T-helper 2 cell treated with Interferon-gamma antibody and Interleukin-4, amounts not matched to agents 5 μg/mL and 100 μg/mL, for 36 hours (primary cell): ENCODE results near the gene SENP1.

Experiments used
- DNase-seq: peaks from one replicate; pipeline ENCODE4 v3.0.0; 2021; ENCODE audit warnings: low spot score
- H3K27ac Mint-ChIP-seq: one replicate; pipeline ENCODE4 v1.8.0; 2021; ENCODE audit warnings: mild to moderate bottlenecking, mixed read lengths
- H3K27me3 Mint-ChIP-seq: one replicate; pipeline ENCODE4 v1.8.0; 2021; ENCODE audit warnings: low read depth, mixed read lengths
- H3K36me3 Mint-ChIP-seq: one replicate; pipeline ENCODE4 v1.8.0; 2021; ENCODE audit warnings: low read depth, mixed read lengths
- H3K4me1 Mint-ChIP-seq: one replicate; pipeline ENCODE4 v1.8.0; 2021; ENCODE audit warnings: low read depth, mixed read lengths
- H3K4me3 Mint-ChIP-seq: one replicate; pipeline ENCODE4 v1.8.0; 2022; ENCODE audit warnings: mild to moderate bottlenecking, moderate library complexity, mixed read lengths
- H3K9me3 Mint-ChIP-seq: one replicate; pipeline ENCODE4 v1.8.0; 2021; ENCODE audit warnings: mixed read lengths

The SENP1 gene

DNA sequence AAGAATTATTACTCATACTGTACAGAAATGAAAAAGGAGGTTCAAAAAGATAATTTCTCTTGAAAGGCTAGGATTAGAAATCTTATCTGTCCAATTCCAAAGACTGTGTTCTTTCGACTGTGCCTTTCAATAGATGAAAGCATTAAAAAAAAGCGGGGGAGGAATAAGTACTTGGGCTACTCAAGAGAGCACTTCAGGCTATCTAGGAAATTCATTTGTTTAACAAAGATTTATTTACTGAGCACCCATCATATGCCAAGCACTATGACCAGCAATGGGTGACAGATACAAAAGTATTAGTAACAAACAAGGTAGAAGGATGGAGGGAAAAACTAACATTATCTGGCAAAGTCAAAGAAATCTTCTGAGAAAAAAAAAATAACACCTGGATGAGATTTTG lies 37.4 kb downstream of the SENP1 start:
- Mint-ChIP-seq H3K4me1 (no peaks in the 10 kb centered on the region), H3K36me3 (peaks cover 44% of the 10 kb centered on the region)

DNA sequence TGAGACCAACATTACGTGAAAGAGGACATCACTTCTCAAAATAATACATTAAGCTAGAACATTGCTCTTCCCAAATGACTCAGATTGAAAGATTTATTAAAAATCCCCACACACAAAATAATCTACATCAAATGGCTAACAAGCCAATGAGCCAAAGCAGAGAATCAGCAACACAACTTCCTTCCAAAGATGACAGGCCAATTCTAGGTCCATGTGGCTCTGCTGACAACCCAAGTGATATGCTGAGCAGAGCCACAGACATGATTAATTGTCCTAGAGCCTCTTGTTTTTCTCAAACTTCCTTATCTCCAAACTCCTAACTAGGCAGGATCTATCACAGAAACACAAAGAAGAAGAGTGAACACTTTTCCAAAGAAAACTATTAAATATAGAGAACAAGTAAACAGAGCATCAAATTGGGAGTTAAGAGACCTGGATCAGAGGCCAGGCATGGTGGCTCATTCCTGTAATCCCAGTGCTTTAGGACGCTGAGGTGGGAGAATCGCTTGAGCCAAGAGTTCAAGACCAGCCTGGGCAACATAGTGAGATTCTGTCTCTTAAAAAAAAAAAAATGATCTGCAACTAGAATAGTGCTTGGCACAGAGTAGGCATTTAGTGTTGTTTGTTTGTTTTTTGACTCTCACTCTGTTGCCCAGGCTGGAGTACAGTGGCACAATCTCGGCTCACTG lies 38.5 kb downstream of the SENP1 start:
- no peaks in the 10 kb centered on the region for H3K9me3 Mint-ChIP-seq
- peaks cover 44% of the 10 kb centered on the region for H3K36me3 Mint-ChIP-seq
- no peak overlapping the region for H3K4me3 Mint-ChIP-seq
- no peaks in the 10 kb centered on the region for H3K27me3 Mint-ChIP-seq
- DNase-seq: no peak
- no peaks in the 10 kb centered on the region for H3K4me1 Mint-ChIP-seq
- H3K27ac Mint-ChIP-seq: no peak overlapping the region

More for the DNA sequence above, 37.4 kb downstream of the SENP1 start:
- Mint-ChIP-seq H3K9me3 (no peaks in the 10 kb centered on the region), H3K4me3 (no peak overlapping the region), H3K27me3 (no peaks in the 10 kb centered on the region), H3K27ac (no peak overlapping the region)
- no peak for DNase-seq

DNA sequence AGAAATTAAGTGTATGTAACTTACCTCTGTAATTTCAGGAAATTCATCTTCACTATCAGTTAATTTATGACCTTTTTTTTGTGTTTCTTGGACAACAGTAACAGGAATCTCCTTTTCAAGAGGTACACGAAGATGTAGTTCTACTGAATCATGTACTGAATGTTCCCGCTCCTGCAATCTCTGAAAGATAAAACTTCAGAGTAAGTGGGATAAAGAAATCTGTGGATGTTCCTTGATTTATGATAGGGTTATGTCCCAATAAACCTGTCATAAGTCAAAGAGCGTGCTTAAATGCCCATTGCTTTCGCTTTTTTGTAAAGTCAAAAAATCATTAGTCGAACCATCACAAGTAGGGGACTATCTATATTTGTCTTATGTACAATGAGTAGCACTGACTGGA lies 40.8 kb downstream of the SENP1 start:
- no peak for DNase-seq
- Mint-ChIP-seq H3K4me1 (no peaks in the 10 kb centered on the region), H3K36me3 (peaks cover 54% of the 10 kb centered on the region), H3K27me3 (no peaks in the 10 kb centered on the region), H3K27ac (no peak overlapping the region), H3K4me3 (no peak overlapping the region), H3K9me3 (peaks cover 5% of the 10 kb centered on the region)

DNA sequence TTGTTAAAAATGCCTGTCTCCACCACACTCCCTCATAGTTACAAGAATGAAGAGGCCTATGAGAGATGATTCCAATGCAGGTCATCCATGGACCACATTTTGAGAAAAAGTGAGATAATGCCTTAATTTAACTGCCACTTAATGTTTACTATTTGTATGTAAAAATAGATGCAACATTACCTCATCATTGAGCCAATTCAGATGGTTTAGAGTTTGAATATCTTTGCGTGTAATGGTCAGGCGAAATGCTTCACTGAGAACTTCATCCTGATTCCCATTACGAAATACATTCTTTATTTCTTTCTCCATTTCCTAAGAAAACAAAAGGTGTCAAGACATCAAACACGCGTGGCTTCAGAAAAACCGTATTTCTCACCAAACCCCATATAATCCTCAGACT lies 42.3 kb downstream of the SENP1 start:
- no peaks in the 10 kb centered on the region for H3K27me3 Mint-ChIP-seq
- peaks cover 63% of the 10 kb centered on the region for H3K36me3 Mint-ChIP-seq
- H3K27ac Mint-ChIP-seq: no peak overlapping the region
- H3K4me1 Mint-ChIP-seq: no peaks in the 10 kb centered on the region
- H3K9me3 Mint-ChIP-seq: peaks cover 17% of the 10 kb centered on the region
- no peak for DNase-seq
- no peak overlapping the region for H3K4me3 Mint-ChIP-seq

DNA sequence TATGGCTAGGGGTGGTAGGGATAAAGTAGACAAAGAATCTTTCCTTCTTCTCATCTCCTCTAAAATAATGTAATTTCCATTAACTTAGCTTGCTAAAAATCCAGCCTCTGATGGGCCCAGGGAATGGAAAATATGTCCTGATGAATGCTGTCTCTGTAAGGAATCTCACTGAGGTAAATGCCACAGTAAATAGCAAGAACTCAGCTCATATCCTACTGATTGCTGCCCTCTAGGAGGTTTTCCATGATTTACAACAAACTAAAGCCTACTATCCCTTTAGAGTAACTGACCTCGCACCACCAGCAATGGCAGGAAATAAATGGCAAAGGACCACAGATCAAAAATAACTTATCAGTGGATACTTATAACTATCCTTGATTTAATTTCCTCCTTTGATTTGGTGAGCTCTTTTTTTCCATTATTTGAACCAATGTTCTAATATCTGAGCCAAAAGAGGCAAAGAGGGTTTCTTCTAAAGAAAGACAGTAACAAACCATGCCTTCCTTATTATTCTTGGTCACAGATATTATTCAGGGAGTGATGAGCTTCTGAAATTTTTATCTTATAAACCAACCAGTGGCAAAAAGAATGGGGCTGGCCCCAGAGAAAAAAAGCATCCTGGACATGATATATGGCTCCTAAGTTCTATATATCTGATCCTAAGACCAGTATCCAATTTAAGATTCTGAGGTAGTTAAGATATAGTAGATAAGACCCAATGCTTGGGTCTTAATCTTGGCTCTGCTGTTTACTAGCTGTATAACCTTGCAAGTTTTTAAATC lies 43.8 kb downstream of the SENP1 start:
- Mint-ChIP-seq H3K36me3 (peaks cover 61% of the 10 kb centered on the region), H3K27ac (no peak overlapping the region), H3K4me1 (no peaks in the 10 kb centered on the region), H3K27me3 (no peaks in the 10 kb centered on the region), H3K4me3 (no peak overlapping the region), H3K9me3 (peaks cover 21% of the 10 kb centered on the region)
- no peak for DNase-seq

DNA sequence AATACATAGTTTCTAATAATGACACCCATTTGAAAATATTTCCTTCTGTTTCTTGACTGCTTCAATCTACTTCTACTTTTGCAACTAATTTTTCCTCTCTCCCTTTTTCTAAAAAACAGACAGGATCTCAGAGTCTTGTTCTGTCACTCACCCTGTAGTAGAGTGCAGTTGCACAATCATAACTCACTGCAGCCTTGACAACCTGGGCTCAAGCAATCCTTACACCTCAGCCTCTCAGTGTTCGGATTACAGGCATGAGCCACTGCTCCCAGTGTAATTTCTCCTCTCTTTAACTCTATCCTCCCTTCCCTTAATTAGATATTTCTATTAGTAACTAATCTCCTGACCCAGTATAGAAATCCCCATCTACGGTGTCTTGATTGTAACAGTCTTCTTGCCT lies 45.4 kb downstream of the SENP1 start:
- H3K4me1 Mint-ChIP-seq: no peaks in the 10 kb centered on the region
- H3K27me3 Mint-ChIP-seq: no peaks in the 10 kb centered on the region
- H3K4me3 Mint-ChIP-seq: no peak overlapping the region
- peaks cover 21% of the 10 kb centered on the region for H3K9me3 Mint-ChIP-seq
- H3K36me3 Mint-ChIP-seq: peaks cover 57% of the 10 kb centered on the region
- no peak overlapping the region for H3K27ac Mint-ChIP-seq
- no peak for DNase-seq

DNA sequence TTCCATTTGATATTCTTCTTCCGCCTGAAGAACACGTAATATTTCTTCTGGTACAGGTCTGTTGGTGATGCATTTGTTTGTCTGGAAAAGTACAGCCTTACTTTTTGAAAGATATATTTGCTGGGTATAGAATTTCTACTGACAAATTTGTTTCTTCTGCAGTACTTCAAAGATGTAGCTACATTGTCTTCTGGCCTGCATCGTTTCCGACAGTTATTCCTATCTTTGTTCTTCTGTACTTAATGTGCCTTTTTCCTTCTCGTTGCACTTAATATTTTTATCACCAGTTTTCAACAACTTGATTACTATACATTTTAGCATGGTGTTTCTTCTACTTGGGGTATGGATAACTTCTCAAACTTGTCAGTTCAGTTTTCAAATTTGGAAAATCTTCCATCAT lies 47.1 kb downstream of the SENP1 start:
- H3K27me3 Mint-ChIP-seq: no peaks in the 10 kb centered on the region
- no peak overlapping the region for H3K4me3 Mint-ChIP-seq
- H3K27ac Mint-ChIP-seq: no peak overlapping the region
- DNase-seq: no peak
- H3K4me1 Mint-ChIP-seq: no peaks in the 10 kb centered on the region
- H3K9me3 Mint-ChIP-seq: peaks cover 21% of the 10 kb centered on the region
- H3K36me3 Mint-ChIP-seq: peaks cover 50% of the 10 kb centered on the region

DNA sequence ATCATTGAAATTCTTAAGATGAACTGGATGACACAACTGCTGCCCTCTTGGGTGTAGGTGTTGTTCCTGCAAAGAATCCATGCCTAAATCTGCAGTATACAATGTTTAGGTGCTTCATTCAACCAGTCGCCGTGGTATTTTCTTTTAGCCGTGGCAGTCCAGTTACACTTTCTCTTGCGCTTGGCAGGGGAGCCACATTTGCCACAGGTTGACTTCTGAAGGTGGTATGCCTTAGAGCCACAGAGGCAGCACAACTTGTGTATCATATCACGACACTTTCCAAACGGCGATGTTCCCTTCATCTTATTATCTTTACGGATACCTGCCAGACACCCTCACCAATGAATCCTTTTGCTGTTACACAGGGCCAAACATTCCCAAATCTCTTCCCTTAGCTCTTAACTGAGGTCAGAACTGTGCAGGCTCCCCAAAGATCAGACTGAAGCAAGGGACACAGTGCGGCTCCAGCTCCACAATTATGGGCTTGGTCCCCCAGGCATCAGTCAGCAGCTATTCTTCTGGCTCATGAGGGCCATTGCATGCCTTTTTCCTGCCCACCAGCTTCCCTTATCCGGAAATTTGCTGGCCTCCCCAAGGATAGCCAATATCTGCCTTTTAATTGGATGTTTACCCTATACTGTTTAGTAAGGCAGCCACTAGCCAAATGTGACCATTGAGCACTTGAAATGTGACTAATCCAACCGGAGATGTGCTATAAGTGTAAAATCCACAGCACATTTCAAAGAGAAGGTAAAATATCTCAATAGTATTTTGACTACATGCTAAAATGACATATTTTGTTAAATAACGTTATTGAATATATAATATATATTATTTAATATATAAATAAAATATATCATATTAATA lies 50.7 kb downstream of the SENP1 start:
- H3K27me3 Mint-ChIP-seq: no peaks in the 10 kb centered on the region
- no peak overlapping the region for H3K27ac Mint-ChIP-seq
- H3K4me3 Mint-ChIP-seq: no peak overlapping the region
- no peaks in the 10 kb centered on the region for H3K4me1 Mint-ChIP-seq
- H3K36me3 Mint-ChIP-seq: peaks cover 30% of the 10 kb centered on the region
- peaks cover 16% of the 10 kb centered on the region for H3K9me3 Mint-ChIP-seq
- no peak for DNase-seq

DNA sequence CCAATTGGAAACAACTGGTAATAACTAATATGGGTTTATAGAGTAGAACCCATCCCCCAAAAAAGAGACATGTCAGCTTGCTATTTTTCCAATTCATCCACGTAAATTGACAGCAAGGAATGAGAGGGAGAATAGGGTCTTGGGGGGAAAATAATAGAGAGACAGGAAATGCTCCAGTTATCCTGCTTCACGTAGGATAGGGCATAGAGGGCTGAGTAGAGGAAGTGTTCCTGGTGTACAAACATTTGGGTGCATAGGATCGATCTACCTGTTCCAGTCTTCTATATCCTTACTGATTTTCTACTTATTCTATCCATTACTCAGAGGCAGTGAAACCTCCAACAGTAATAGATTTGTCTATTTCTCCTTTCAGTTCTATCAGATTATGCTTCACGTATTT lies 52.0 kb downstream of the SENP1 start:
- Mint-ChIP-seq H3K27ac (no peak overlapping the region), H3K36me3 (peaks cover 23% of the 10 kb centered on the region), H3K9me3 (peaks cover 8% of the 10 kb centered on the region)

DNA sequence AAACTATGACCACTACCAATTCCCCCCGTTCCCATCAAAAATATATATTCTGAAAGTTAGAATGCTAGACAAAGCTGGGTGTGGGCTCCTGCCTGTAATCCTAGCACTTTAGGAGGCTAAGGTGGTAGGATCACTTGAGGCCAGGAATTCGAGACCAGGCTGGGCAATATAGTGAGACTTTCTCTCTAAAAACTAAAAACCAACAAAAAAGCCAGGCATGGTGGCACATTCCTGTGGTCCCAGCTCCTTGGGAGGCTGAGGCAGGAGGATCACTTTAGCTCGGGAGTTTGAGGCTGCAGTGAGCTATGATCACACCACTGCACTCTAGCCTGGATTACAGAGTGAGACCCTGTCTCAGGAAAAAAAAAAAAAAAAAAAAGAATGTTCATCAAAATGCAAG lies 52.8 kb downstream of the SENP1 start:
- Mint-ChIP-seq H3K27ac (no peak overlapping the region), H3K27me3 (no peaks in the 10 kb centered on the region), H3K9me3 (peaks cover under 1% of the 10 kb centered on the region), H3K4me3 (no peak overlapping the region), H3K4me1 (no peaks in the 10 kb centered on the region), H3K36me3 (peaks cover 20% of the 10 kb centered on the region)
- DNase-seq: no peak

More for the DNA sequence above, 52.0 kb downstream of the SENP1 start:
- Mint-ChIP-seq H3K27me3 (no peaks in the 10 kb centered on the region), H3K4me3 (no peak overlapping the region), H3K4me1 (no peaks in the 10 kb centered on the region)
- no peak for DNase-seq

DNA sequence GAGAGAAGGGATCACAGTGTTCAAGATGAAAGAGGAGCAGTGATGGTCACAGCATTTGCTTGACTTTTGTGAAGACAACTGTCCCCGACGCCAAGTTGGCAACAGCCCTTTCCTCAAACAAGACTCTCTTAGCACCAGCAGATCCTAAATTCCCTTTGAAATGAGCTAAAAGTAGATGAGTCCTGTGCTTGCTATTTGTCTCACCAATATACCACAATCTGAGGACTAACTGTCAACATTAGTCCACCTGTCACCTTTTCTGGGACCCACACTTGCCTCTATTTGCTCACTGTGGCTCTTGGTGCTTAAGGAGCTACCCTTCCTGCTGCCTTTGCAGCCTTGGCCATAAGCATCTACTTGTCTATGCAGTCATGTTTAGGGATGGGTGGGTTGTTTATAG lies 54.2 kb downstream of the SENP1 start:
- Mint-ChIP-seq H3K4me3 (no peak overlapping the region), H3K36me3 (peaks cover 27% of the 10 kb centered on the region), H3K27ac (no peak overlapping the region), H3K9me3 (no peaks in the 10 kb centered on the region), H3K4me1 (no peaks in the 10 kb centered on the region), H3K27me3 (no peaks in the 10 kb centered on the region)
- DNase-seq: no peak

DNA sequence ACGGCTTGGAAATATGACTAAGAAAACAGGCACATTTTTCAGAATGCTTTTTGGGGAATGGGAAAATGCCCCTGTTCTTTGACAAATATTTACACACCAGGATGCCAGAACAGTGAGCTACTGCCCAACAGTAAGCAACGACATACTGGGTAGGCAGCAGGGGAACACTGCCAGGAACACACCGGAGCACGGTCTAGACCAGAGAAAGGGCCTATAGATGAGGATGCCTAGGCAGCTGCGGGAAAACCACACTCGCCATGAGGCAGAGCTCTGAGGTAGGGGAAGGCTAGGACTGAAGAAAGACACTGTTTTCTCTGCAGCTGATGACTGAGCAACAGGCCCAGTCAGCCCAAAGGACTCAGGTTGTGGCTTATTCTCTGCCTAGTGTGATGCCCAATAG lies 55.7 kb downstream of the SENP1 start:
- H3K9me3 Mint-ChIP-seq: no peaks in the 10 kb centered on the region
- H3K36me3 Mint-ChIP-seq: peaks cover 37% of the 10 kb centered on the region
- no peaks in the 10 kb centered on the region for H3K27me3 Mint-ChIP-seq
- no peak overlapping the region for H3K4me3 Mint-ChIP-seq
- no peak overlapping the region for H3K27ac Mint-ChIP-seq
- no peak for DNase-seq
- no peaks in the 10 kb centered on the region for H3K4me1 Mint-ChIP-seq

DNA sequence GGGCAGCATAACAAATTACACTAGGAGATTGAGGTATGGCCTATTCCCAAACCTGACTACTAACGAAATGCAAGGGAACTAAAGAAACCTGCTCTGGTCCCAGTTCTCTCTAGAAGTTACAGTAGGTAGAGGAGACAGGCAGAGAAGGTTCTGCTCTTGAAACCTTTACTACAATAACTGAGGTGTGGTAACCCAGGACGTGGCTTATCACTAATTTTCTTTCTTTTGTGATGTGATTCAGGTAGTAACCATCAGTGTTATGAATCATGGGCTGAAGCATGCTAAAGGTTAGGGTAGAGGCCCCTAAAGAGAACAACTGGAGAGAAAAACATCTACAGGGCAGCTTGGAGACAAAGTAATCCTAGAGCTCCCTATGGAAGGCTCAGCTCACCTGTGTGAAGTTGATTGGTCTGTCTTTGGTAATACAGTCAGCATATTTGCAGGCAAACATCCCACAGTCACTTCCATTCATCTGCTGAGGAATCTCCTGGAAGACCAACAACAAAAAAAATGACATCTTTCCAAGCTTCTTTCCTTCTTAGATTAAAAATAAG lies 59.8 kb downstream of the SENP1 start:
- no peak overlapping the region for H3K4me3 Mint-ChIP-seq
- no peak overlapping the region for H3K27ac Mint-ChIP-seq
- peaks cover 2% of the 10 kb centered on the region for H3K4me1 Mint-ChIP-seq
- no peaks in the 10 kb centered on the region for H3K27me3 Mint-ChIP-seq
- no peaks in the 10 kb centered on the region for H3K9me3 Mint-ChIP-seq
- DNase-seq: no peak
- H3K36me3 Mint-ChIP-seq: peaks cover 43% of the 10 kb centered on the region
